Measurements from ENCODE around the gene GNAL. TPM values are rescaled to one million over a fixed set of nuclear protein-coding genes. Genes with fewer than 3 reads are reported as not detected.

GNAL gene
- total RNA-seq, 1 experiment from 2014 or later, result 24.0 TPM

- H3K27me3 ChIP-seq (ENCODE audit: insufficient read depth, low read length), result no peaks in the 10 kb centered on the region; the same call in 1 of the 2 replicates
Measured at GRCh38 chr18:11745521-11745920, 56.5 kb downstream of the GNAL start.

More at GRCh38 chr18:11745521-11745920, 56.5 kb downstream of the GNAL start:
- no peak overlapping the region for H3K27ac Mint-ChIP-seq
- no peak overlapping the region for H3K56ac ChIP-seq (ENCODE audit: insufficient read length, low read depth, low read length)
- H2BK12ac ChIP-seq (ENCODE audit: insufficient read length, low read depth, low read length), result no peak overlapping the region
- peaks cover 6% of the 10 kb centered on the region for H4K20me1 ChIP-seq (ENCODE audit: control insufficient read depth, insufficient read depth, insufficient read length)
- H3K79me2 ChIP-seq (ENCODE audit: insufficient read depth, low read length), result no peaks in the 10 kb centered on the region
- H4K5ac ChIP-seq (ENCODE audit: insufficient read length, low read depth, low read length), result no peak overlapping the region
- no peak overlapping the region for H4K8ac ChIP-seq (replicated peaks; ENCODE audit: insufficient read length, low read depth, low read length)
- no peak for TF ChIP-seq CTCF (conservative IDR thresholded peaks at IDR 0.05)
- H2BK5ac ChIP-seq (ENCODE audit: insufficient read length, low read length), result no peak overlapping the region
- H2BK15ac ChIP-seq (ENCODE audit: low read depth, low read length), result no peak overlapping the region
- no peak overlapping the region for H2BK120ac ChIP-seq (ENCODE audit: low read depth, low read length, poor library complexity, severe bottlenecking)
- H3K27me3 Mint-ChIP-seq (ENCODE audit: low read depth), result peaks cover 10% of the 10 kb centered on the region
- H3K9ac ChIP-seq (ENCODE audit: extremely low read depth, insufficient read length, low read length), result no peak overlapping the region
- peaks cover 0 to under 1% (median 0%) of the 10 kb centered on the region in 3 experiments; a peak in 2 of 7 replicates for H3K36me3 Mint-ChIP-seq (ENCODE audit: insufficient read depth in 1 of 3, low read depth in 3 of 3)
- H3K79me1 ChIP-seq (ENCODE audit: insufficient read depth, low read depth, low read length, poor library complexity, severe bottlenecking), result no peaks in the 10 kb centered on the region
- no peak overlapping the region for H3K4me2 ChIP-seq (ENCODE audit: insufficient read depth, insufficient read length, low read length)
- no peak overlapping the region for H2AFZ ChIP-seq (ENCODE audit: low read length)
- H2BK20ac ChIP-seq (ENCODE audit: low read depth, low read length, poor library complexity, severe bottlenecking), result no peak overlapping the region
- no peak for DNase-seq
- H3K4ac ChIP-seq (ENCODE audit: low read depth, low read length), result no peak overlapping the region
- H3K4me3 Mint-ChIP-seq, result no peak overlapping the region
- no peak overlapping the region for H3K23ac ChIP-seq (ENCODE audit: insufficient read length, low read depth, low read length)
- no peak overlapping the region for H3K18ac ChIP-seq (ENCODE audit: insufficient read length, low read depth, low read length)
- H3K23me2 ChIP-seq (ENCODE audit: insufficient read length, low read depth, low read length, poor library complexity, severe bottlenecking), result no peaks in the 10 kb centered on the region
- no peak overlapping the region for H3K27ac ChIP-seq (ENCODE audit: insufficient read length, low read depth, low read length)
- no peak overlapping the region for H2AK5ac ChIP-seq (ENCODE audit: insufficient read length, low read length)
- H4K91ac ChIP-seq (ENCODE audit: insufficient read length, low read depth, low read length), result no peak overlapping the region
- no peak overlapping the region for H3K14ac ChIP-seq (ENCODE audit: insufficient read depth, low read length)
- peaks cover 25 to 31% of the 10 kb centered on the region in 2 experiments for H3K4me1 Mint-ChIP-seq
- no CpG with 5 or more reads among the region's 9 CpGs for WGBS (ENCODE audit: extremely low coverage, insufficient read length, low lambda C conversion rate)
- no peaks in the 10 kb centered on the region for H3K4me1 ChIP-seq (ENCODE audit: insufficient read depth, low read length)
- H3K9me3 ChIP-seq (ENCODE audit: control insufficient read depth, low read depth, low read length), result no peaks in the 10 kb centered on the region
- H3K9me3 Mint-ChIP-seq, result peaks cover 0 to under 1% of the 10 kb centered on the region in 2 experiments; a peak in 1 of 5 replicates
- H3T11ph ChIP-seq (ENCODE audit: low read length), result no peak overlapping the region
